Panc1 (cell line): Measurements from ENCODE around the gene TMUB2.
A peak's percentile ranks its signal among the peaks of the same experiment; 100 is the strongest.

Source experiments
- CTCF ChIP-seq: fragments of 450-650 bp; IDR thresholded peaks from 2 replicates; pipeline ENCODE4 v1.5.1; 2017; ENCODE audit warnings: mild to moderate bottlenecking
- POLR2AphosphoS5 ChIP-seq: IDR thresholded peaks from 2 replicates; pipeline ENCODE4 v1.6.1; 2012; ENCODE audit warnings: mild to moderate bottlenecking, low read depth, low read length, moderate library complexity
- REST ChIP-seq, 2 experiments: IDR thresholded peaks; 2 replicates each; pipeline ENCODE4 v1.6.1; 2011 to 2012; ENCODE audit warnings: low read depth in 2 of 2, control low read depth in 1 of 2, low read length in 1 of 2, mild to moderate bottlenecking in 1 of 2, moderate library complexity in 1 of 2; ENCODE audit not compliant: insufficient read depth in 1 of 2
- TCF7L2 ChIP-seq: IDR thresholded peaks from 2 replicates; pipeline ENCODE4 v1.6.1; 2011; ENCODE audit warnings: mild to moderate bottlenecking, low read depth, low read length, inconsistent platforms

- no peak for TF ChIP-seq CTCF
- TF ChIP-seq REST (IDR thresholded peaks at IDR 0.05; ENCODE audit: insufficient read depth in 1 of 2, low read depth in 2 of 2, low read length in 1 of 2), result no peak
- TF ChIP-seq TCF7L2, result no peak
- 0 out of 2 replicates have a peak, but pooled peaks have one; percentile 28 for TF ChIP-seq POLR2AphosphoS5
Observed at GRCh38 chr17:44213403-44214229, 26.8 kb downstream of the TMUB2 start.
